DND-41 (cell line): ENCODE results near the gene PHF2.

Experiments used
- ATAC-seq: fragments of 200-7000 bp; cut with Tn5 transposase; 3 replicates; pipeline ENCODE4 v1.9.1; 2021; ENCODE audit warnings: low read depth; ENCODE audit not compliant: insufficient read depth
- DNase-seq: peaks from one replicate; pipeline ENCODE4 v3.0.0-alpha.2; 2020
- H2AFZ ChIP-seq: 2 replicates; pipeline ENCODE4 v1.6.0; 2012; ENCODE audit warnings: low read depth, low read length
- H3K27ac ChIP-seq: 2 replicates; pipeline ENCODE4 v1.5.1; 2012; ENCODE audit warnings: low read length, inconsistent platforms
- H3K27me3 ChIP-seq: fragments of 200-600 bp; sonication (generic); 2 replicates; pipeline ENCODE4 v1.6.0; 2012; ENCODE audit warnings: low read length, mild to moderate bottlenecking, inconsistent platforms; ENCODE audit not compliant: insufficient read depth, poor library complexity
- H3K36me3 ChIP-seq: 2 replicates; pipeline ENCODE4 v1.5.1; 2012; ENCODE audit warnings: low read length, inconsistent platforms; ENCODE audit not compliant: insufficient read depth
- H3K4me1 ChIP-seq: 2 replicates; pipeline ENCODE4 v1.5.1; 2012; ENCODE audit warnings: mild to moderate bottlenecking, low read length; ENCODE audit not compliant: insufficient read depth
- H3K4me2 ChIP-seq: 2 replicates; pipeline ENCODE4 v1.6.0; 2012; ENCODE audit warnings: mild to moderate bottlenecking, moderate library complexity, low read length, inconsistent platforms; ENCODE audit not compliant: insufficient read depth
- H3K4me3 ChIP-seq, 2 experiments: fragments of 200-600 bp in 1 of 2; shearing (Covaris generic) in 1 of 2; 2 replicates each; pipeline ENCODE4 v1.5.1; 2012 to 2016; ENCODE audit warnings: inconsistent platforms in 2 of 2, low read length in 2 of 2, mild to moderate bottlenecking in 2 of 2, low read depth in 1 of 2, moderate library complexity in 1 of 2
- H3K79me2 ChIP-seq: 2 replicates; pipeline ENCODE4 v1.6.0; 2012; ENCODE audit warnings: low read length, inconsistent platforms; ENCODE audit not compliant: insufficient read depth
- H3K9ac ChIP-seq: 2 replicates; pipeline ENCODE4 v1.6.0; 2012; ENCODE audit warnings: low read depth, mild to moderate bottlenecking, inconsistent platforms, low read length, moderate library complexity
- H3K9me3 ChIP-seq: 2 replicates; pipeline ENCODE4 v1.5.1; 2012; ENCODE audit warnings: low read length, moderate library complexity, mild to moderate bottlenecking, inconsistent platforms; ENCODE audit not compliant: insufficient read depth, severe bottlenecking
- H4K20me1 ChIP-seq: 2 replicates; pipeline ENCODE4 v1.6.0; 2012; ENCODE audit warnings: low read length; ENCODE audit not compliant: insufficient read depth
- CTCF ChIP-seq: IDR thresholded peaks from 2 replicates; pipeline ENCODE4 v1.5.1; 2012; ENCODE audit warnings: borderline replicate concordance, low read length, moderate library complexity, mild to moderate bottlenecking; ENCODE audit not compliant: poor library complexity, severe bottlenecking; ENCODE audit errors: extremely low read depth
- EZH2 ChIP-seq: IDR thresholded peaks from 3 replicates; pipeline ENCODE4 v1.6.1; 2012; ENCODE audit warnings: borderline replicate concordance, low read depth, mild to moderate bottlenecking, moderate library complexity, low read length, inconsistent platforms; ENCODE audit not compliant: severe bottlenecking

The PHF2 gene

DNA sequence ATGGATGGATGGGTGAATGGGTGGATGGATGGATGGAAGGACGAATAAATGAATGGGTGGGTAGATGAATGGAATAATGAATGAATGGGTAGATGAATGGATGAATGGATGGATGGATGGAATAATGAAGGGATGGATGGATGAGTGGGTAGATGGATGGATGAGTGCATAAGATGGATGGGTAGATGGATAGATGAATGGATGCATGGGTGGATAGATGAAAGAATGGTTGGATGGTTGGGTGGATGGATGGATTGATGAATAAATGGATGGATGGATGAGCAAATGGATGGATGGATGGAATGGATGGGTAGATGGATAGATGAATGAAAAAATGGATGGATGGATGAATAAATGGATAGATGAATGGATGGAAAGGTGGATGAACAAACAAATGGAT is 85.2 kb downstream of the PHF2 start:
- H3K27me3 ChIP-seq: no peaks in the 10 kb centered on the region
- H3K27ac ChIP-seq: no peak overlapping the region
- H3K4me1 ChIP-seq: no peaks in the 10 kb centered on the region
- DNase-seq (no peak), ATAC-seq (no peak)
- H3K4me2 ChIP-seq: no peak overlapping the region
- no peak overlapping the region for H3K9ac ChIP-seq
- TF ChIP-seq CTCF (no peak), EZH2 (no peak)
- no peaks in the 10 kb centered on the region for H3K79me2 ChIP-seq
- no peak overlapping the region for H2AFZ ChIP-seq
- H4K20me1 ChIP-seq: no peaks in the 10 kb centered on the region
- peaks cover 82% of the 10 kb centered on the region for H3K36me3 ChIP-seq
- H3K4me3 ChIP-seq: no peak overlapping the region
- no peaks in the 10 kb centered on the region for H3K9me3 ChIP-seq

DNA sequence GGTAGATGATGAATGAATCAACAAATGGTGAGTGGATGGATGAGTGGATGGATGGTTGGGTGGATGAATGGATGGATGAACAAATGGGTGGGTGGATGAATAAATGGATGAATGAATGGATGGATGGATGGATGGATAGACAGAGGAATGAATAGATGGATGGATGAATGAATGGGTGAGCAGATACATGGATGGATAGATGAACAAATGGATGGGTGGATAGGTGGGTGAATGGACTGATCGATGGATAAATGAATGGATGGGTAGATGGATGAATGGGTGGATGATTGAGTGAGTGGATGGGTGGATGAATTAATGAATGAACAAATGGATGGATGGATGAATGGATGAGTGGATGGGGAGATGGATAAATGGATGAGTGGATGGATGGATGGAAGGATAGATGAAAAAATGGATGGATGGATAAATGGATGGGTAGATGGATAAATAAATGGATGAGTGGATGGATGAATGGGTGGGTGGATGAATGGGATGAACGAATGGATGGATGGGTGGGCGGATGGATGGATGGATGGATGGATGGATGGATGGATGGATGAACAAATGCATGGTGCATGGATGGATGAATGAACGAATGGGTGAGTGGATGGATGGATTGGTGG is 85.7 kb downstream of the PHF2 start:
- Histone ChIP-seq H3K9ac (no peak overlapping the region), H2AFZ (no peak overlapping the region), H3K36me3 (peaks cover 80% of the 10 kb centered on the region), H3K4me1 (no peaks in the 10 kb centered on the region), H3K27ac (no peak overlapping the region), H4K20me1 (no peaks in the 10 kb centered on the region), H3K4me3 (no peak overlapping the region), H3K4me2 (no peak overlapping the region), H3K79me2 (no peaks in the 10 kb centered on the region), H3K27me3 (no peaks in the 10 kb centered on the region), H3K9me3 (no peaks in the 10 kb centered on the region)
- no peak for DNase-seq
- no peak for ATAC-seq
- TF ChIP-seq EZH2: no peak

- TF ChIP-seq EZH2 (no peak), CTCF (no peak)
- no peaks in the 10 kb centered on the region for H4K20me1 ChIP-seq
- no peak overlapping the region for H3K9ac ChIP-seq
- H3K4me1 ChIP-seq: no peaks in the 10 kb centered on the region
- peaks cover 71% of the 10 kb centered on the region for H3K36me3 ChIP-seq
- H3K27me3 ChIP-seq: no peaks in the 10 kb centered on the region
- no peaks in the 10 kb centered on the region for H3K79me2 ChIP-seq
- no peaks in the 10 kb centered on the region for H3K9me3 ChIP-seq
- H3K27ac ChIP-seq: no peak overlapping the region
- H2AFZ ChIP-seq: no peak overlapping the region
- ATAC-seq: no peak
- H3K4me3 ChIP-seq: no peak overlapping the region
- no peak overlapping the region for H3K4me2 ChIP-seq
- DNase-seq: no peak
Measured at GRCh38 chr9:93662952-93663572, 86.7 kb downstream of the PHF2 start.

DNA sequence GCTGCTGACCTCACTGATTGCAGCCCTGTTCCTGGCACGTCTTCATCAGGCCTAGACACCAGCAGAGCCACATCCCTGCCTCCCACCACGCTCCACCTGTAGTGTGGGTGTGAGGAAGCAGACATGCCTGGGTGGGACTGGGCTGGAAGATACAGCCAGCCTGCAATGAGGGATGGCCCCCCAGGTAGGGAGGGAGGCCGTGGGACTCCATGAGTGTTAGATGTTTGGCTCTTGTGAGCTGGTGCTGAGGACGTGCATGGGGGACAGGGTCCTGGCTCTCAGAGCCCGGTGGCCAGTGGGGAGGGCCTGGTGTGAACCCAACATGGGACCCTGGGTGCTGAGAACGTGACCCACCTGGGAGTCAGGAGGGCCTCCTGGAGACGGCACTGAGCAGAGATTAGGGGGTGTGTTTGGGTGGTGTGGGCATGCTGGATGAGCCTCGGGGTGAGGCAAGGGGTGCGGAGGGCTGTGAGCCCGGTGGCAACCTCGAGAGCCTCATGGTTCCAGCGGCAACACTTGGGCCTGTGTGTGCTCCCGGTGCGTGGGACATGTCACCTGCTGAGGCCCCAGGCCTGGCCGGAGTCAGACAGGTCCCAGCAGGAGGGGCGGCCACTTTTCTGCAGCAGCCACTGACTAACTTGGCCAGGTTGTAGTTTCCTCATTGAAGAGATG is 87.6 kb downstream of the PHF2 start:
- Histone ChIP-seq H3K4me1 (no peaks in the 10 kb centered on the region), H3K79me2 (no peaks in the 10 kb centered on the region), H4K20me1 (no peaks in the 10 kb centered on the region), H3K4me3 (no peak overlapping the region), H3K27ac (no peak overlapping the region), H2AFZ (no peak overlapping the region), H3K9me3 (no peaks in the 10 kb centered on the region), H3K9ac (no peak overlapping the region), H3K36me3 (peaks cover 61% of the 10 kb centered on the region), H3K27me3 (no peaks in the 10 kb centered on the region), H3K4me2 (no peak overlapping the region)
- DNase-seq (no peak), ATAC-seq (no peak)
- TF ChIP-seq EZH2: no peak
- no peak for TF ChIP-seq CTCF
